NCI-H1105 (cell line): ENCODE measurements around the gene SYN1.

Experiments
- DNase-seq: peaks from one replicate; lab custom pipeline; 2025; lab: John Stamatoyannopoulos, UW

Gene SYN1

GRCh38 chrX:47572773-47573340 is 46.8 kb downstream of the SYN1 start:
- DNase-seq: no peak

GRCh38 chrX:47571896-47572295 is 47.8 kb downstream of the SYN1 start:
- no peak for DNase-seq

- DNase-seq: no peak
Observed at GRCh38 chrX:47571215-47571614, 48.4 kb downstream of the SYN1 start.

GRCh38 chrX:47570794-47571193 is 48.9 kb downstream of the SYN1 start:
- no peak for DNase-seq

- DNase-seq: no peak
Observed at GRCh38 chrX:47568656-47569295, 50.9 kb downstream of the SYN1 start.

GRCh38 chrX:47566841-47567240 is 52.8 kb downstream of the SYN1 start:
- DNase-seq: no peak

- no peak for DNase-seq
Observed at GRCh38 chrX:47564438-47565085, 55.1 kb downstream of the SYN1 start.

GRCh38 chrX:47563801-47564315 is 55.8 kb downstream of the SYN1 start:
- DNase-seq: no peak

GRCh38 chrX:47562615-47563243 is 56.9 kb downstream of the SYN1 start:
- DNase-seq: no peak

GRCh38 chrX:47561659-47562151 is 58.0 kb downstream of the SYN1 start:
- DNase-seq: no peak

- peak; percentile 91 for DNase-seq
Observed at GRCh38 chrX:47560934-47561658, 58.6 kb downstream of the SYN1 start, which contains the start of gene ARAF. TSS of gene ARAF (plus strand) at chrX:47561205. CDS start at chrX:47562968, 1,763 bp downstream.

GRCh38 chrX:47560179-47560933 is 59.3 kb downstream of the SYN1 start:
- no peak for DNase-seq

- DNase-seq: no peak
Observed at GRCh38 chrX:47558436-47558835, 61.2 kb downstream of the SYN1 start.

- DNase-seq: peak; percentile 66
Observed at GRCh38 chrX:47556045-47556623, 63.5 kb downstream of the SYN1 start.

GRCh38 chrX:47543496-47543895 is 76.2 kb downstream of the SYN1 start:
- DNase-seq: no peak

- peak; percentile 61 for DNase-seq
Observed at GRCh38 chrX:47540754-47541538, 78.7 kb downstream of the SYN1 start.

- DNase-seq: no peak
Observed at GRCh38 chrX:47539860-47540259, 79.8 kb downstream of the SYN1 start.

GRCh38 chrX:47530049-47530448 is 89.6 kb downstream of the SYN1 start:
- DNase-seq: no peak

GRCh38 chrX:47529548-47529947 is 90.1 kb downstream of the SYN1 start:
- DNase-seq: no peak

GRCh38 chrX:47523713-47524166 is 95.9 kb downstream of the SYN1 start:
- DNase-seq: no peak
